Natural killer cell (primary cell): Measurements from ENCODE around the gene SMIM7. TPM values are rescaled to one million over a fixed set of nuclear protein-coding genes. Genes with fewer than 3 reads are reported as not detected.
A peak's percentile ranks its signal among the peaks of the same experiment; 100 is the strongest.

Source experiments
- ATAC-seq, 3 donors: fragments of 150-1000 bp in 2 of 3; fragments of 200-7000 bp in 1 of 3; cut with Tn5 transposase; 1 replicate in 1 of 3; 2 replicates in 2 of 3; pipeline ENCODE4 v1.10.0; 2021; ENCODE audit warnings: mild to moderate bottlenecking in 2 of 3, moderate library complexity in 2 of 3
- DNase-seq, 2 donors: peaks; one replicate each; pipeline versions ENCODE4 v3.0.0 to v3.0.0-alpha.2; 2013 to 2021; ENCODE audit warnings: mixed read lengths in 1 of 2
- H3K27ac ChIP-seq: one replicate; pipeline ENCODE4 v1.5.1; 2013; ENCODE audit warnings: mild to moderate bottlenecking, low read length
- H3K27me3 ChIP-seq: one replicate; pipeline ENCODE4 v1.6.1; 2013; ENCODE audit warnings: low read length; ENCODE audit not compliant: control insufficient read depth, insufficient read depth
- H3K36me3 ChIP-seq: one replicate; pipeline ENCODE4 v1.6.1; 2013; ENCODE audit warnings: low read length; ENCODE audit not compliant: control insufficient read depth, insufficient read depth
- H3K4me1 ChIP-seq: one replicate; pipeline ENCODE4 v1.6.1; 2013; ENCODE audit warnings: low read length; ENCODE audit not compliant: control insufficient read depth, insufficient read depth
- H3K4me3 ChIP-seq: one replicate; pipeline ENCODE4 v1.5.1; 2013; ENCODE audit warnings: low read length
- H3K9me3 ChIP-seq: one replicate; pipeline ENCODE4 v1.6.1; 2013; ENCODE audit warnings: low read length; ENCODE audit not compliant: control insufficient read depth, insufficient read depth
- H3K27ac Mint-ChIP-seq, 2 donors: one replicate each; pipeline ENCODE4 v1.8.0; 2022; ENCODE audit warnings: mild to moderate bottlenecking in 2 of 2, mixed read lengths in 2 of 2, moderate library complexity in 1 of 2
- H3K27me3 Mint-ChIP-seq, 2 donors: one replicate each; pipeline ENCODE4 v1.8.0; 2022; ENCODE audit warnings: low read depth in 2 of 2, mixed read lengths in 2 of 2
- H3K36me3 Mint-ChIP-seq: one replicate; pipeline ENCODE4 v1.8.0; 2022; ENCODE audit warnings: mixed read lengths
- H3K4me1 Mint-ChIP-seq, 2 donors: one replicate each; pipeline ENCODE4 v1.8.0; 2022; ENCODE audit warnings: mixed read lengths in 2 of 2
- H3K4me3 Mint-ChIP-seq: one replicate; pipeline ENCODE4 v1.8.0; 2022; ENCODE audit warnings: mild to moderate bottlenecking, moderate library complexity, mixed read lengths
- H3K9me3 Mint-ChIP-seq, 2 donors: one replicate each; pipeline ENCODE4 v1.8.0; 2022; ENCODE audit warnings: mixed read lengths in 2 of 2
- WGBS: methylation state at CpG from one replicate; pipeline ENCODE4 v1.1.7; 2013; ENCODE audit warnings: missing lambda C conversion rate; ENCODE audit not compliant: insufficient coverage; 5-methylcytosine and 5-hydroxymethylcytosine counted together
- intact Hi-C: fragments of 100-400 bp; cut with micrococcal nuclease; formaldehyde crosslinking; loops from one replicate; pipeline ENCODE4 v1.14.2; 2022
- total RNA-seq, 4 donors: library from RNA; stranded (reverse); fragments of 120-200 nt in 1 of 4; gene quantifications; one replicate each; pipeline versions ENCODE4 v1.2.3 to v1.2.4, GENCODE V29; 2013 to 2022
- TF ChIP-seq, protein P1 (sequence below): fragments of 200-600 bp; IDR thresholded peaks from one replicate; pipeline ENCODE4 v1.8.0; 2022; ENCODE audit warnings: antibody characterized with exemption

SMIM7 gene
- total RNA-seq, 3 donors from 2014 or later (not counting 1 experiment from before 2014, with no cell fraction given), result 63.2 to 88.4 (median 76.0) TPM

GRCh38 chr19:16620584-16620983, 39.4 kb downstream of the SMIM7 start:
- H3K27ac Mint-ChIP-seq, result peak overlapping the region; percentile 10 to 80
- ATAC-seq, result no peak

GRCh38 chr19:16620018-16620417, 39.9 kb downstream of the SMIM7 start:
- 86% methylated on average over 4 of the region's 5 CpGs for WGBS
- no peak for DNase-seq
- Histone ChIP-seq H3K9me3 (no peaks in the 10 kb centered on the region), H3K4me1 (peaks cover 41% of the 10 kb centered on the region), H3K27ac (no peak overlapping the region), H3K36me3 (peaks cover 16% of the 10 kb centered on the region), H3K4me3 (no peak overlapping the region), H3K27me3 (no peaks in the 10 kb centered on the region)
- Mint-ChIP-seq H3K36me3 (no peaks in the 10 kb centered on the region), H3K27me3 (no peaks in the 10 kb centered on the region), H3K9me3 (no peaks in the 10 kb centered on the region), H3K27ac (peak overlapping the region; percentile 56 to 80), H3K4me3 (peak overlapping the region; percentile 67), H3K4me1 (peaks cover 68 to 75% of the 10 kb centered on the region in 2 donors)
- TF ChIP-seq, protein P1, sequence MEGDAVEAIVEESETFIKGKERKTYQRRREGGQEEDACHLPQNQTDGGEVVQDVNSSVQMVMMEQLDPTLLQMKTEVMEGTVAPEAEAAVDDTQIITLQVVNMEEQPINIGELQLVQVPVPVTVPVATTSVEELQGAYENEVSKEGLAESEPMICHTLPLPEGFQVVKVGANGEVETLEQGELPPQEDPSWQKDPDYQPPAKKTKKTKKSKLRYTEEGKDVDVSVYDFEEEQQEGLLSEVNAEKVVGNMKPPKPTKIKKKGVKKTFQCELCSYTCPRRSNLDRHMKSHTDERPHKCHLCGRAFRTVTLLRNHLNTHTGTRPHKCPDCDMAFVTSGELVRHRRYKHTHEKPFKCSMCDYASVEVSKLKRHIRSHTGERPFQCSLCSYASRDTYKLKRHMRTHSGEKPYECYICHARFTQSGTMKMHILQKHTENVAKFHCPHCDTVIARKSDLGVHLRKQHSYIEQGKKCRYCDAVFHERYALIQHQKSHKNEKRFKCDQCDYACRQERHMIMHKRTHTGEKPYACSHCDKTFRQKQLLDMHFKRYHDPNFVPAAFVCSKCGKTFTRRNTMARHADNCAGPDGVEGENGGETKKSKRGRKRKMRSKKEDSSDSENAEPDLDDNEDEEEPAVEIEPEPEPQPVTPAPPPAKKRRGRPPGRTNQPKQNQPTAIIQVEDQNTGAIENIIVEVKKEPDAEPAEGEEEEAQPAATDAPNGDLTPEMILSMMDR, result no peak
- intact Hi-C loops, result no loop called here
- ATAC-seq, result no peak

More at GRCh38 chr19:16620584-16620983, 39.4 kb downstream of the SMIM7 start:
- H3K9me3 ChIP-seq, result no peaks in the 10 kb centered on the region
- no peak overlapping the region for H3K4me3 ChIP-seq
- TF ChIP-seq, protein P1, result no peak
- no peaks in the 10 kb centered on the region for H3K9me3 Mint-ChIP-seq
- WGBS, result 89% methylated on average over 1 of the region's 3 CpGs
- no peak for DNase-seq
- peaks cover 35% of the 10 kb centered on the region for H3K4me1 ChIP-seq
- H3K4me1 Mint-ChIP-seq, result peaks cover 67 to 74% of the 10 kb centered on the region in 2 donors
- no peaks in the 10 kb centered on the region for H3K27me3 Mint-ChIP-seq
- intact Hi-C loops, result no loop called here
- no peak overlapping the region for H3K27ac ChIP-seq
- H3K27me3 ChIP-seq, result no peaks in the 10 kb centered on the region
- H3K4me3 Mint-ChIP-seq, result no peak overlapping the region
- H3K36me3 ChIP-seq, result peaks cover 16% of the 10 kb centered on the region
- no peaks in the 10 kb centered on the region for H3K36me3 Mint-ChIP-seq

- peaks cover 14% of the 10 kb centered on the region for H3K36me3 ChIP-seq
- TF ChIP-seq, protein P1, result no peak
- Mint-ChIP-seq H3K36me3 (no peaks in the 10 kb centered on the region), H3K27me3 (no peaks in the 10 kb centered on the region), H3K4me3 (peak overlapping the region; percentile 67), H3K4me1 (peaks cover 73 to 79% of the 10 kb centered on the region in 2 donors), H3K27ac (peak overlapping the region; percentile 56 to 80), H3K9me3 (no peaks in the 10 kb centered on the region)
- no peak overlapping the region for H3K4me3 ChIP-seq
- no peak overlapping the region for H3K27ac ChIP-seq
- H3K9me3 ChIP-seq, result no peaks in the 10 kb centered on the region
- intact Hi-C loops, result no loop called here
- H3K27me3 ChIP-seq, result no peaks in the 10 kb centered on the region
- peak in 2 of 3 donors; percentile 53 to 55 for ATAC-seq
- no peak for DNase-seq
- WGBS, result 28% methylated on average over 7 of the region's 7 CpGs
- H3K4me1 ChIP-seq, result peaks cover 47% of the 10 kb centered on the region
These were observed 40.5 kb downstream of the SMIM7 start for GRCh38 chr19:16619457-16619856.

GRCh38 chr19:16618248-16618647, 41.7 kb downstream of the SMIM7 start:
- DNase-seq (no peak), ATAC-seq (no peak)
- peaks cover 48% of the 10 kb centered on the region for H3K4me1 ChIP-seq
- no peaks in the 10 kb centered on the region for H3K9me3 ChIP-seq
- Mint-ChIP-seq H3K27ac (peak overlapping the region in 1 of 2 donors; percentile 27), H3K4me3 (no peak overlapping the region), H3K9me3 (no peaks in the 10 kb centered on the region), H3K36me3 (no peaks in the 10 kb centered on the region), H3K27me3 (no peaks in the 10 kb centered on the region), H3K4me1 (peaks cover 70 to 81% of the 10 kb centered on the region in 2 donors)
- no peak overlapping the region for H3K4me3 ChIP-seq
- no peaks in the 10 kb centered on the region for H3K27me3 ChIP-seq
- WGBS, result 78% methylated on average over 7 of the region's 7 CpGs
- H3K36me3 ChIP-seq, result peaks cover 5% of the 10 kb centered on the region
- TF ChIP-seq, protein P1, result no peak
- no peak overlapping the region for H3K27ac ChIP-seq
- intact Hi-C loops, result no loop called here
